Ectodermal cell (in vitro differentiated cells): ENCODE results near the gene CARD18. TPM values are rescaled to one million over a fixed set of nuclear protein-coding genes. Genes with fewer than 3 reads are reported as not detected.

Experiments
- H3K27ac ChIP-seq: 2 replicates; pipeline ENCODE4 v1.7.0; 2013; ENCODE audit warnings: mild to moderate bottlenecking, low read depth, low read length; ENCODE audit not compliant: insufficient read depth, poor library complexity, severe bottlenecking
- H3K27me3 ChIP-seq: 2 replicates; pipeline ENCODE4 v1.7.0; 2013; ENCODE audit warnings: mild to moderate bottlenecking, low read length; ENCODE audit not compliant: insufficient read depth, control insufficient read depth, poor library complexity, severe bottlenecking
- H3K36me3 ChIP-seq: one replicate; pipeline ENCODE4 v1.7.0; 2013; ENCODE audit warnings: low read length; ENCODE audit not compliant: control insufficient read depth, insufficient read depth
- H3K4me1 ChIP-seq: one replicate; pipeline ENCODE4 v1.7.0; 2013; ENCODE audit warnings: low read length; ENCODE audit not compliant: control insufficient read depth, insufficient read depth
- H3K4me3 ChIP-seq: 2 replicates; pipeline ENCODE4 v1.7.0; 2013; ENCODE audit warnings: low read depth, low read length, control low read depth; ENCODE audit not compliant: insufficient read depth
- H3K9me3 ChIP-seq: 2 replicates; pipeline ENCODE4 v1.7.0; 2013; ENCODE audit warnings: mild to moderate bottlenecking, low read length, moderate library complexity; ENCODE audit not compliant: control insufficient read depth
- WGBS, 2 experiments: methylation state at CpG; one replicate each; pipeline ENCODE4 v1.1.7; 2013; ENCODE audit warnings: missing lambda C conversion rate in 2 of 2; 5-methylcytosine and 5-hydroxymethylcytosine counted together
- polyA plus RNA-seq, 4 experiments: library from polyadenylated mRNA; stranded (reverse); fragments of 50-300 nt; gene quantifications; one replicate each; pipeline ENCODE4 v1.2.3, GENCODE V29; 2013

Gene CARD18, protein sequence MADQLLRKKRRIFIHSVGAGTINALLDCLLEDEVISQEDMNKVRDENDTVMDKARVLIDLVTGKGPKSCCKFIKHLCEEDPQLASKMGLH
- polyA plus RNA-seq (2013, experiment 1 of 4), result not detected
- polyA plus RNA-seq (2013, experiment 2 of 4), result not detected
- polyA plus RNA-seq (2013, experiment 3 of 4), result not detected
- polyA plus RNA-seq (2013, experiment 4 of 4), result not detected

DNA sequence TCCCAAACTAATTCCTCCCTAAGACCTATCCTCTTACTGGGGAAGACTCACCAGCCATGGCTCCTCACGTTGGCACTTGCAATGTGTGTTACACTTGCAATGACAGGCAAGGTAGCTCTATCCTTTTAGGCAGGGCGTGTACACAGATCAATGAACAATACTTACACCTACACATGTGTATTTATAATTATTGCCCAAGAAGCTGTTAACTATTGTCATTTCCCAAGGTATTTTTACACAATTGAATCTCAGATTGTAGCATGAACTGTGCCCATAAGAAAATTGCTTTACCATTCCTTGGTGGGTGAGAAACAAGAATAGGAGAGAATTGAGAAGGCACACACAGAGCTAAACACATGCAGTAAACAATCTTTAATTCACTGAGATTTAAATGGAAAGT, at the start of gene CARD18:
Gene CARD18, minus strand, starts transcription at position 101 of the 400 bp plus-strand sequence. Its CDS starts 43 bp downstream, at position 58.
- WGBS, 2 experiments, result 80 to 95% methylated on average over 2 of the region's 2 CpGs
- Histone ChIP-seq H3K4me1 (no peaks in the 10 kb centered on the region), H3K27me3 (no peaks in the 10 kb centered on the region), H3K4me3 (no peak within 1 kb of the TSS), H3K27ac (no peak within 1 kb of the TSS), H3K36me3 (no peaks in the 10 kb centered on the region), H3K9me3 (no peaks in the 10 kb centered on the region)

DNA sequence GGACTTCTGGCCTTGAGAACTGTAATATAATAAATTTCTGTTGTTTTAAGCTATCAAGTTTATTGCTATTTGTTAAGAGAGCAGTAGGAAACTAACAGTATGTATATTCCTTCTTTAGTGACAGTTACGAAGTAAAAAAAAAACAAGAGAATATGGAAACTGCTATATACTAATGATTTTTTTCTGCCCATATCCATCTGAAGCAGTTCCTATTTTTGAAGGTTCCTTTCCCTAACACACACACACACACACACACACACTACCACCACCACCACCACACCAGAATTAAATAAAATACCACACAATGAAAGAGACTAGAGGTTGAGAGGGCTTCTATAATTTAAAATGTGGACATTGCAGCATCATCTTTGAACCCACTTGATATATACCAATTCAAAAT, 44.4 kb upstream of the CARD18 start:
- Histone ChIP-seq H3K36me3 (no peaks in the 10 kb centered on the region), H3K4me3 (no peak overlapping the region), H3K27me3 (no peaks in the 10 kb centered on the region), H3K4me1 (no peaks in the 10 kb centered on the region), H3K27ac (no peak overlapping the region), H3K9me3 (no peaks in the 10 kb centered on the region)
- WGBS, 2 experiments, result no CpG with 5 or more reads among the region's 1 CpG

DNA sequence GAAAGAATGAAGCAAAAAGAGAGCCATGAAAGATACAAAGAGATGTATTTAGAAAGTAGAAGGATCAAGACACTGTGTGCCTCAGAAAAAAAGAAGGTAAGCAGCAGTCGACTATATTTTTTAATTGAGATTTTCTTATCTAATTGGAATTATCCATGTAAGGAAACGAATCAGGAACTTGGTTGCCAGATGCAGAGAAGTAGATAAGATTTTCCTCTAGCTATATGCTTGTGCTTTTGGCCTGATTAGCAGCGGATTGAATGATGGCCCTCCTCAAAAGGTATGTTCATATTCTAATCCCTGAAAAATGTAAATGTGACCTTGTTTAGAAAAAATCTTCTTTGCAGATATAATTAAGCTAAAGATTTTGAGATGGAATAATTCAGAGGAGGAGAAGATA, 43.9 kb upstream of the CARD18 start:
- H3K4me1 ChIP-seq, result no peaks in the 10 kb centered on the region
- H3K27ac ChIP-seq, result no peak overlapping the region
- WGBS, 2 experiments, result 95 to 98% methylated on average over 3 of the region's 3 CpGs
- no peaks in the 10 kb centered on the region for H3K27me3 ChIP-seq
- H3K4me3 ChIP-seq, result no peak overlapping the region
- no peaks in the 10 kb centered on the region for H3K9me3 ChIP-seq
- H3K36me3 ChIP-seq, result no peaks in the 10 kb centered on the region

DNA sequence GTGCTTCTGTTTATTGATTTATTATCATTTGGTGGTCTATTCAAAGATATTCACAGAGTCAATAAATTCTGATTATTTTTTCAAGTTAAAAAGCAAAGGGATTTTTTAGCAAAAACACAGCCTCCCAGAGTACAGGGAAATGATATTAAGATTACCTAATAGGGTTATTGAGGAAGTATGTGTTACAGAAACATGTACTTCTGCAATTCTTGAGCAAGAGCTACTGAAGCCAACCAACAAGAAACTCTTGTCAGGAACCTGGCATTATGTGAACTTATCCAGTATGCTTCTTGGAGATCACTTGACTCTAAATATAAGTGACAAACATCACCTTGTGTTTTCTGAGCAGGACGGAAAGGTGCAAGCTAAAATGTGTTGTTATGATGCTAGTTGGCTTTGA, 42.0 kb upstream of the CARD18 start:
- no peak overlapping the region for H3K27ac ChIP-seq
- H3K4me3 ChIP-seq, result no peak overlapping the region
- no peaks in the 10 kb centered on the region for H3K9me3 ChIP-seq
- no peaks in the 10 kb centered on the region for H3K4me1 ChIP-seq
- no peaks in the 10 kb centered on the region for H3K36me3 ChIP-seq
- 95% methylated on average over 1 of the region's 1 CpG; no CpG with 5 or more reads in 1 of the 2 experiments for WGBS, 2 experiments
- H3K27me3 ChIP-seq, result no peaks in the 10 kb centered on the region

DNA sequence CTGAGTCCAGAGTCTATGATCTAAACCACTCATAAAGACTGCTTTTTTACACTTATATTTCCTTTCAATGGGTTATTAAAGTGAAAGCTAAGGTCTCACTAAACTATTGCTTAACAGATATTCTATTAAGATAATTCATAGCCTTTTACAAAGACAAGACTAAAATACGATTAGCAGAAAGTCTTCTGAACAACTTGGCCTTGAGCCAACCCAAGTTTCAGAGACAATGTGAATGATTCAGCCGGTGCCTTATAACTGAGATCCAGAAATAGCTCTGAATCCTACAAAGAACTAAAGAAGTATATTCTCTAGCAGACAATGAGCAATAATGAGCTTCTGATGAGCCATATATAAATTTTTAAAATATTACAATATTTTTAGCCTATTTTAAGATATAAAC, 41.5 kb upstream of the CARD18 start:
- Histone ChIP-seq H3K36me3 (no peaks in the 10 kb centered on the region), H3K27me3 (no peaks in the 10 kb centered on the region), H3K4me1 (no peaks in the 10 kb centered on the region), H3K27ac (no peak overlapping the region), H3K4me3 (no peak overlapping the region), H3K9me3 (no peaks in the 10 kb centered on the region)
- 92 to 100% methylated on average over 2 of the region's 2 CpGs for WGBS, 2 experiments

DNA sequence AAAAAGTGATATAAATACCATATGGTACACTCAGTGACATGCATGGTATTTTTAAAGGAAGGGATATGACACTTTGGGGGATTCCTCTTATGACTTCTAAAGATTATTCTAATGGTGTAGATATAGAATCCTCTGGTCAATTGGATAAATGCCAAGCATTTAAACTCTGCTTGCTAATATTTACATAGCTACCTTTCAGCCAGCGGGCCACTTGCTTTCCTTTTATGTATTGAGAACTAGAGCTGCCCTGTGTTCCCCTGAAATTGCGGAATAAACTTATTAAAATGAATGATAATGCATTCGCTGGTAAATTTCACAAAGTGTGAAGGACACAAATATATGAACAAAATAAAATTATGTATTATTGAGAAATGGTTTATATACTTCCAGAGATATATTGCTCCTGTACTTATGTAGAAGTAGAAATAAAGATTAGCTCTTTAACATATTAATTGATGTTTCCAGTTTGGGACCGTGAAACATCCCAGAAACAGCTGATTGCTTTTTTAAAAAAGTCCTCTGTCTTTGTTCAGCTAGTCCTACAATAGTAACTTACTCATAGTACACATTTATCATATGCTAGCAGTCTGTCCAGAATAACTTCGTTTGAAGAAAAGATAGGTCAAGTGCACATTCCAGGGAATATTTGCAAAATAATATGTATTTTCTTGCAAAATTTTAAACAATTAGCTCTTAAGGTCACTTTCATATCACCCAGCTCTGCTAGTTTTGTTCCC, 40.1 kb upstream of the CARD18 start:
- no peaks in the 10 kb centered on the region for H3K27me3 ChIP-seq
- WGBS, 2 experiments, result 93 to 95% methylated on average over 3 to 4 of the region's 5 CpGs
- H3K4me1 ChIP-seq, result no peaks in the 10 kb centered on the region
- H3K9me3 ChIP-seq, result no peaks in the 10 kb centered on the region
- no peaks in the 10 kb centered on the region for H3K36me3 ChIP-seq
- H3K4me3 ChIP-seq, result no peak overlapping the region
- no peak overlapping the region for H3K27ac ChIP-seq

DNA sequence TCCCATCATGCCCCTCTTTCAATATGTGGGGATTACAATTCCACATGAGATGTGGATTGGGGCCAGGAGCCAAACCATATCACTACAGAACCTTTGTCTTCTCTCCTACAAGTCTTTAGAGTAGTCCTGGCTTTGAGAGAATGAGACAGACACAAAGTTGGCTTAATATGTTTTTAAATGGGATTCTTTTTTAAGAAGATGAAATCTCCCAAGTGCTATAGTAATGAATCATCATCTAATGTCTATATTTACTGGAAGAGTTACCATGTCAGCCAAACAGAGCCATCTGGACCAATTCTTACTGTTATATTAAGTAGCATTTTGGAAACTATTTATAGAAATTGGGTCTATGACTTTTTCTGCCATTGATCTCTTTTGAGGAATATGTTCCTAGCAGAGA, 38.1 kb upstream of the CARD18 start:
- no peaks in the 10 kb centered on the region for H3K4me1 ChIP-seq
- no peaks in the 10 kb centered on the region for H3K27me3 ChIP-seq
- no peak overlapping the region for H3K27ac ChIP-seq
- no peak overlapping the region for H3K4me3 ChIP-seq
- H3K9me3 ChIP-seq, result no peaks in the 10 kb centered on the region
- H3K36me3 ChIP-seq, result no peaks in the 10 kb centered on the region

DNA sequence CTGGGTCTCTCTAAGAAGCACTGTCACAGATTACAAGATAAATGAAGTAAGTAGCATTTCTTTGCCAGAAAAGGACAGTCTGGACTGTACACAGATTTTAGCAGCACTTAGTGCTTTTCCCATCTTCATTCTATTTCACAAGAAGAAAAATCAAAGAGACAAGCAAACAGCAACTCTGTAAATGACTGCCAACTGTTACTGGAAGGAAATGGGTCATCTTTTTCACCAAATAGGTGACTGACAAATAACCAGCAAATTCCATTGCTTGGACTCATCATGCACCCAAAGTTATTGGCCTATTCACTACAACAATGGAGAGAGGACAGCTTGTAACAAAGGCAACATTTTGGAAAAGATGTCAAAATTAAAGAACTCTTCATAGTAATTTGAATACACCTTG, 28.9 kb upstream of the CARD18 start:
- no peak overlapping the region for H3K27ac ChIP-seq
- no peaks in the 10 kb centered on the region for H3K27me3 ChIP-seq
- no peak overlapping the region for H3K4me3 ChIP-seq
- H3K9me3 ChIP-seq, result no peaks in the 10 kb centered on the region
- H3K4me1 ChIP-seq, result no peaks in the 10 kb centered on the region
- H3K36me3 ChIP-seq, result no peaks in the 10 kb centered on the region

DNA sequence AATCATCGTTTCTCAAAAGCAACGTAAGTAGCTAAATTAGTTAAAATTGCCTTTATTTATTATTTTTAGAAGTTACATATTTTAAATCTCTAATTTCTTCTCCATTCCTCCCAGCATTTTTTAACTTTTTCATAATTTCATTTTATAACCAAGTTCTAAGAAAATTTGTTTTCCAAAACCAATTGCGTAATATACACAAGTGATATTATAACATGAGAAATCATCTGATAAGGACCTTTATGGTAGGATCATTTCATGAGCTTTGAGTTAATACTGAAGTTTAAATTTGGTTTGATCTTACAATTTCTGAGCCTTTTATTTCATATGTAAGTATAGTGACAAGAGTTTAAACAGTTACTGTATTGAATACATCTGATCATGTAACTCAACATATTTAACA, 27.7 kb upstream of the CARD18 start:
- no peak overlapping the region for H3K27ac ChIP-seq
- no peaks in the 10 kb centered on the region for H3K27me3 ChIP-seq
- H3K4me1 ChIP-seq, result no peaks in the 10 kb centered on the region
- WGBS, 2 experiments, result 100% methylated on average over 1 to 2 of the region's 3 CpGs
- no peaks in the 10 kb centered on the region for H3K9me3 ChIP-seq
- no peaks in the 10 kb centered on the region for H3K36me3 ChIP-seq
- H3K4me3 ChIP-seq, result no peak overlapping the region

DNA sequence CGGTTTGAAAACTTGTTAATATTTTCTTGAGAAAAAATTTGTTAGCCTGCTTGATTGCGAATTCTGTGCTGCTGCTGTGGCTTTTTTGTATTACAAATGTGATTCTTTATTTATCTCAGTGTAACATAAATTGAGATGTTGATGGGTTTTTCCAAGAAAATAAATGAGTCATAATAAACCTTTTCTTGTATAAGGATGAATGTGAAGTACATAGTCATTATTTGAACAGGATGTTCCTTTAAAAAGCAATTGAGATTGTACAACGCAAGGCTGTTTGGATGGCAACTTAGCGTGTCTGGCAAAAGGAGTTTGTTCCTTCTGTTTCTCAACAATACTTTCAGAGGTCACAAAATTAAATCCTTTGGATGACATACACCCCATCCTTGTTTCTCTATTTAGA, 24.6 kb upstream of the CARD18 start:
- H3K36me3 ChIP-seq, result no peaks in the 10 kb centered on the region
- no peaks in the 10 kb centered on the region for H3K4me1 ChIP-seq
- no peak overlapping the region for H3K4me3 ChIP-seq
- H3K27ac ChIP-seq, result no peak overlapping the region
- 83 to 95% methylated on average over 4 of the region's 4 CpGs for WGBS, 2 experiments
- H3K27me3 ChIP-seq, result no peaks in the 10 kb centered on the region
- H3K9me3 ChIP-seq, result no peaks in the 10 kb centered on the region
